HG02763 (cell line): ENCODE results near the gene DMAC2.
"Not testable (repeated sequence)": the region's sequence is repeated elsewhere in the genome, so short reads cannot be mapped to it uniquely, and the experiment has no call there.

Experiments
- ATAC-seq: cut with Tn5 transposase; IDR thresholded peaks from one replicate; pipeline ENCODE4 v1.9.1; 2021; ENCODE audit warnings: mild to moderate bottlenecking, moderate library complexity; ENCODE audit not compliant: unreplicated experiment

Gene DMAC2

GRCh38 chr19:41443813-41444455, 4.2 kb upstream of the DMAC2 start:
- ATAC-seq, result no peak

- ATAC-seq, result no peak
Measured at GRCh38 chr19:41442473-41443355, 3.0 kb upstream of the DMAC2 start, which contains the start of gene ERICH4. Gene ERICH4 (plus strand): TSS chr19:41443156. CDS start chr19:41443170, 14 bp downstream.

GRCh38 chr19:41441321-41441945, 1.7 kb upstream of the DMAC2 start:
- no peak for ATAC-seq

- ATAC-seq, result no peak
Measured at GRCh38 chr19:41437944-41438574, 1.7 kb downstream of the DMAC2 start.

GRCh38 chr19:41436674-41436951, 3.1 kb downstream of the DMAC2 start:
- no peak for ATAC-seq

GRCh38 chr19:41435936-41436673, 3.6 kb downstream of the DMAC2 start:
- no peak for ATAC-seq

- ATAC-seq, result not testable (repeated sequence)
Measured at GRCh38 chr19:41435376-41435775, 4.3 kb downstream of the DMAC2 start.

- ATAC-seq, result no peak
Measured at GRCh38 chr19:41434450-41434849, 5.3 kb downstream of the DMAC2 start.

GRCh38 chr19:41433171-41433570, 6.5 kb downstream of the DMAC2 start:
- ATAC-seq, result no peak

GRCh38 chr19:41431426-41432386, 8.0 kb downstream of the DMAC2 start:
- no peak for ATAC-seq

- no peak for ATAC-seq
Measured at GRCh38 chr19:41430922-41431321, 8.8 kb downstream of the DMAC2 start.

GRCh38 chr19:41428481-41428859, 11.2 kb downstream of the DMAC2 start:
- ATAC-seq, result no peak

GRCh38 chr19:41427647-41428480, 11.8 kb downstream of the DMAC2 start:
- no peak for ATAC-seq

- ATAC-seq, result no peak
Measured at GRCh38 chr19:41426952-41427646, 12.6 kb downstream of the DMAC2 start, which contains the start of gene B3GNT8. Gene B3GNT8 (minus strand): TSS chr19:41427374. CDS start chr19:41426778, 596 bp downstream.

GRCh38 chr19:41426116-41426841, 13.4 kb downstream of the DMAC2 start:
- ATAC-seq, result no peak

GRCh38 chr19:41425174-41426115, 14.3 kb downstream of the DMAC2 start:
- ATAC-seq, result no peak
